Smooth muscle cell (in vitro differentiated cells): ENCODE measurements around the gene KLHL41. TPM values are rescaled to one million over a fixed set of nuclear protein-coding genes. Genes with fewer than 3 reads are reported as not detected.

Source experiments
- polyA plus RNA-seq: library from polyadenylated mRNA; unstranded; fragments of >200 nt; fragmentation: Nextera tagmentation; extraction: Ambion mirVana; gene quantifications from 2 replicates; pipeline ENCODE4 v1.2.1, GENCODE V29; 2016
- total RNA-seq: library from RNA; depleted of rRNA; stranded (reverse); fragments of >200 nt; gene quantifications from 2 replicates; pipeline ENCODE4 v1.2.3, GENCODE V29; 2014

The KLHL41 gene
- total and polyA plus RNA-seq, 2 experiments from 2014 or later = not detected

Other genes starting within 250 kb of the KLHL41 start
- gene LRP2, start 147.2 kb upstream of the KLHL41 start, total RNA-seq = 0.76 and 2.7 TPM in 2 replicates
- not detected in 2 replicates for gene LRP2, start 147.2 kb upstream of the KLHL41 start, polyA plus RNA-seq
- gene BBS5, start 30.2 kb upstream of the KLHL41 start, total RNA-seq = 4.3 and 4.5 TPM in 2 replicates
- 3.6 and 5.4 TPM in 2 replicates for gene BBS5, start 30.2 kb upstream of the KLHL41 start, polyA plus RNA-seq
- gene FASTKD1, start 64.2 kb downstream of the KLHL41 start, total RNA-seq = 24.7 and 26.3 TPM in 2 replicates
- gene FASTKD1, start 64.2 kb downstream of the KLHL41 start, polyA plus RNA-seq = 17.2 and 21.8 TPM in 2 replicates
- gene PPIG, start 74.6 kb downstream of the KLHL41 start, total RNA-seq = 32.2 and 34.4 TPM in 2 replicates
- gene PPIG, start 74.6 kb downstream of the KLHL41 start, polyA plus RNA-seq = 51.1 and 53.0 TPM in 2 replicates
- gene CFAP210, start 184.7 kb downstream of the KLHL41 start, total RNA-seq = 0.13 and 0.45 TPM in 2 replicates
- not detected in 2 replicates for gene CFAP210, start 184.7 kb downstream of the KLHL41 start, polyA plus RNA-seq
- gene PHOSPHO2, start 184.8 kb downstream of the KLHL41 start, total RNA-seq = 0.45 and 1.4 TPM in 2 replicates
- gene PHOSPHO2, start 184.8 kb downstream of the KLHL41 start, polyA plus RNA-seq = 0.74 and 0.86 TPM in 2 replicates
- 1.1 and 2.9 TPM in 2 replicates for gene KLHL23, start 224.1 kb downstream of the KLHL41 start, total RNA-seq
- 1.2 and 2.3 TPM in 2 replicates for gene KLHL23, start 224.1 kb downstream of the KLHL41 start, polyA plus RNA-seq